Mesendoderm (in vitro differentiated cells): ENCODE measurements around the gene MLYCD.
"Not testable (repeated sequence)": the region's sequence is repeated elsewhere in the genome, so short reads cannot be mapped to it uniquely, and the experiment has no call there.

Experiments
- DNase-seq: peaks from one replicate; pipeline ENCODE4 v3.0.0; 2013
- H2AK5ac ChIP-seq: 2 replicates; pipeline ENCODE4 v1.6.1; 2013; ENCODE audit warnings: low read length, inconsistent platforms
- H2BK120ac ChIP-seq: 2 replicates; pipeline ENCODE4 v1.6.1; 2013; ENCODE audit warnings: low read depth, mild to moderate bottlenecking, low read length, moderate library complexity, mixed read lengths
- H2BK15ac ChIP-seq: replicated peaks from 2 replicates; pipeline ENCODE4 v1.6.1; 2013; ENCODE audit warnings: low read depth, mild to moderate bottlenecking, moderate library complexity
- H2BK5ac ChIP-seq: 2 replicates; pipeline ENCODE4 v1.6.1; 2013; ENCODE audit warnings: low read length, inconsistent platforms
- H3K18ac ChIP-seq: 2 replicates; pipeline ENCODE4 v1.6.1; 2013; ENCODE audit warnings: mild to moderate bottlenecking, low read length, mixed read lengths
- H3K23ac ChIP-seq: one replicate; pipeline ENCODE4 v1.6.1; 2013; ENCODE audit warnings: low read length
- H3K27ac ChIP-seq: 2 replicates; pipeline ENCODE4 v1.5.1; 2013; ENCODE audit warnings: low read depth, mild to moderate bottlenecking, inconsistent platforms, low read length, moderate library complexity
- H3K27me3 ChIP-seq: 2 replicates; pipeline ENCODE4 v1.6.1; 2013; ENCODE audit warnings: low read length, control low read depth, mild to moderate bottlenecking, inconsistent platforms; ENCODE audit not compliant: insufficient read depth, poor library complexity
- H3K36me3 ChIP-seq: 2 replicates; pipeline ENCODE4 v1.6.1; 2013; ENCODE audit warnings: low read length, inconsistent platforms; ENCODE audit not compliant: control insufficient read depth, insufficient read depth
- H3K4ac ChIP-seq: one replicate; pipeline ENCODE4 v1.6.1; 2013; ENCODE audit warnings: low read depth, mild to moderate bottlenecking, low read length, moderate library complexity
- H3K4me1 ChIP-seq: 2 replicates; pipeline ENCODE4 v1.6.1; 2013; ENCODE audit warnings: low read depth, low read length, inconsistent platforms; ENCODE audit not compliant: control insufficient read depth
- H3K4me2 ChIP-seq: 2 replicates; pipeline ENCODE4 v1.6.1; 2013; ENCODE audit warnings: low read length
- H3K4me3 ChIP-seq: 2 replicates; pipeline ENCODE4 v1.5.1; 2013; ENCODE audit warnings: mild to moderate bottlenecking, low read length
- H3K56ac ChIP-seq: one replicate; pipeline ENCODE4 v1.6.1; 2013; ENCODE audit warnings: low read length
- H3K79me1 ChIP-seq: 2 replicates; pipeline ENCODE4 v1.6.1; 2013; ENCODE audit warnings: low read length, inconsistent platforms
- H3K79me2 ChIP-seq: 2 replicates; pipeline ENCODE4 v1.6.1; 2013; ENCODE audit warnings: mild to moderate bottlenecking, low read length; ENCODE audit not compliant: control insufficient read depth, insufficient read depth
- H3K9ac ChIP-seq: 2 replicates; pipeline ENCODE4 v1.6.1; 2013; ENCODE audit warnings: low read length, inconsistent platforms
- H4K5ac ChIP-seq: one replicate; pipeline ENCODE4 v1.6.1; 2013; ENCODE audit warnings: low read length
- H4K8ac ChIP-seq: one replicate; pipeline ENCODE4 v1.6.1; 2013; ENCODE audit warnings: low read depth, mild to moderate bottlenecking, control low read depth, low read length, moderate library complexity
- WGBS: extraction: QIAGEN DNeasy Blood & Tissue Kit; methylation state at CpG from one replicate; pipeline ENCODE4 v1.1.7; 2013; ENCODE audit warnings: low lambda C conversion rate, missing lambda C conversion rate; ENCODE audit not compliant: insufficient coverage; ENCODE audit errors: extremely low coverage; 5-methylcytosine and 5-hydroxymethylcytosine counted together

Gene MLYCD

DNA sequence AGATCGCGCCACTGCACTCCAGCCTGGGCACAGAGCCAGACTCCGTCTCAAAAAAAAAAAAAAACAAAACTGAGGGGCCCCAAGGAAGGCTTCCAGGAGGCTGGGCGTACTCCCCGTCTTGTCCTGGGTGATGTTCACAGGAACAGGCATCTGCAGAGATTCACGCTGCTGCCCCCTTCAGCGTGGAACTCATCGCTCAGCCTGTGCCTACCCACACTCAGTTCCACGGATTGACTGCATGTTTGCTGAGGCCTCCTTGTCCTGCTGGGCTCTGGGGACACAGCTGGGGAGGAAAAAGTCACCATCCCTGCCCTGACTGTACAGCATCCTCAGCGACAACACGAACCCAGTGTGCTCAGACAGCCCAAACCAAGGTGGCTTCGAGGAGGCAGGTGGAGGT, 41.2 kb downstream of the MLYCD start:
- no peak overlapping the region for H3K18ac ChIP-seq
- no peaks in the 10 kb centered on the region for H3K79me1 ChIP-seq
- no peak overlapping the region for H3K9ac ChIP-seq
- no peaks in the 10 kb centered on the region for H3K27me3 ChIP-seq
- no CpG with 5 or more reads among the region's 12 CpGs for WGBS
- H3K36me3 ChIP-seq, result no peaks in the 10 kb centered on the region
- H4K8ac ChIP-seq, result no peak overlapping the region
- no peak overlapping the region for H4K5ac ChIP-seq
- H3K4ac ChIP-seq, result no peak overlapping the region
- H3K4me3 ChIP-seq, result no peak overlapping the region
- H3K56ac ChIP-seq, result no peak overlapping the region
- H2BK5ac ChIP-seq, result no peak overlapping the region
- no peaks in the 10 kb centered on the region for H3K79me2 ChIP-seq
- no peak for DNase-seq
- no peak overlapping the region for H3K23ac ChIP-seq
- H3K4me2 ChIP-seq, result no peak overlapping the region
- no peak overlapping the region for H2BK15ac ChIP-seq
- no peaks in the 10 kb centered on the region for H3K4me1 ChIP-seq
- H2BK120ac ChIP-seq, result no peak overlapping the region
- H3K27ac ChIP-seq, result no peak overlapping the region
- no peak overlapping the region for H2AK5ac ChIP-seq

- H2BK5ac ChIP-seq, result no peak overlapping the region
- no peaks in the 10 kb centered on the region for H3K4me1 ChIP-seq
- no peak overlapping the region for H3K27ac ChIP-seq
- H4K8ac ChIP-seq, result no peak overlapping the region
- no peaks in the 10 kb centered on the region for H3K36me3 ChIP-seq
- no peak overlapping the region for H4K5ac ChIP-seq
- H2BK15ac ChIP-seq, result no peak overlapping the region
- no peak overlapping the region for H3K4me2 ChIP-seq
- DNase-seq, result no peak
- no peak overlapping the region for H3K23ac ChIP-seq
- no CpG with 5 or more reads among the region's 28 CpGs for WGBS
- H3K79me1 ChIP-seq, result no peaks in the 10 kb centered on the region
- H3K4ac ChIP-seq, result no peak overlapping the region
- no peak overlapping the region for H3K56ac ChIP-seq
- no peak overlapping the region for H3K9ac ChIP-seq
- no peak overlapping the region for H2BK120ac ChIP-seq
- H2AK5ac ChIP-seq, result no peak overlapping the region
- no peaks in the 10 kb centered on the region for H3K79me2 ChIP-seq
- no peak overlapping the region for H3K18ac ChIP-seq
- no peaks in the 10 kb centered on the region for H3K27me3 ChIP-seq
- no peak overlapping the region for H3K4me3 ChIP-seq
These were observed 41.9 kb downstream of the MLYCD start for GRCh38 chr16:83940630-83941378.

GRCh38 chr16:83941546-83941945, 42.6 kb downstream of the MLYCD start:
- WGBS, result no CpG with 5 or more reads among the region's 9 CpGs
- H2BK120ac ChIP-seq, H4K5ac ChIP-seq, H2AK5ac ChIP-seq, H3K18ac ChIP-seq, H2BK15ac ChIP-seq, H3K56ac ChIP-seq, H3K4me1 ChIP-seq, H3K4me3 ChIP-seq, H3K4me2 ChIP-seq, H4K8ac ChIP-seq, H3K27me3 ChIP-seq, H3K79me1 ChIP-seq, H3K36me3 ChIP-seq, DNase-seq, H3K23ac ChIP-seq, H3K9ac ChIP-seq, H3K4ac ChIP-seq, H3K27ac ChIP-seq, H2BK5ac ChIP-seq, H3K79me2 ChIP-seq: not testable (repeated sequence)

- Histone ChIP-seq H3K23ac (no peak overlapping the region), H2BK5ac (no peak overlapping the region), H3K4me2 (no peak overlapping the region), H3K56ac (no peak overlapping the region), H2BK120ac (no peak overlapping the region), H3K4me1 (no peaks in the 10 kb centered on the region), H4K5ac (no peak overlapping the region), H4K8ac (no peak overlapping the region), H3K18ac (no peak overlapping the region), H2AK5ac (no peak overlapping the region), H3K27me3 (no peaks in the 10 kb centered on the region), H3K27ac (no peak overlapping the region), H3K36me3 (no peaks in the 10 kb centered on the region), H3K4me3 (no peak overlapping the region), H3K79me2 (no peaks in the 10 kb centered on the region), H3K79me1 (no peaks in the 10 kb centered on the region), H2BK15ac (no peak overlapping the region), H3K4ac (no peak overlapping the region), H3K9ac (no peak overlapping the region)
- no CpG with 5 or more reads among the region's 14 CpGs for WGBS
- DNase-seq, result no peak
These were observed 43.2 kb downstream of the MLYCD start for GRCh38 chr16:83942074-83942473.

GRCh38 chr16:83942815-83943515, 44.0 kb downstream of the MLYCD start:
- no peak for DNase-seq
- WGBS, result no CpG with 5 or more reads among the region's 11 CpGs
- no peak overlapping the region for H3K56ac ChIP-seq
- no peak overlapping the region for H2AK5ac ChIP-seq
- no peak overlapping the region for H3K4me3 ChIP-seq
- H4K8ac ChIP-seq, result no peak overlapping the region
- no peak overlapping the region for H3K9ac ChIP-seq
- H3K23ac ChIP-seq, result no peak overlapping the region
- H3K27ac ChIP-seq, result no peak overlapping the region
- no peak overlapping the region for H2BK15ac ChIP-seq
- no peaks in the 10 kb centered on the region for H3K27me3 ChIP-seq
- no peaks in the 10 kb centered on the region for H3K79me1 ChIP-seq
- no peaks in the 10 kb centered on the region for H3K4me1 ChIP-seq
- H3K36me3 ChIP-seq, result no peaks in the 10 kb centered on the region
- no peak overlapping the region for H3K4ac ChIP-seq
- no peak overlapping the region for H4K5ac ChIP-seq
- no peak overlapping the region for H2BK120ac ChIP-seq
- H3K79me2 ChIP-seq, result no peaks in the 10 kb centered on the region
- H2BK5ac ChIP-seq, result no peak overlapping the region
- no peak overlapping the region for H3K18ac ChIP-seq
- no peak overlapping the region for H3K4me2 ChIP-seq
